OCI-LY7 (cell line): ENCODE data around the gene EXOC4. TPM values are rescaled to one million over a fixed set of nuclear protein-coding genes. Genes with fewer than 3 reads are reported as not detected.

Experiments
- BruUV-seq: library from RNA; stranded (reverse); fragments of 400-500 nt; replicated peaks from 2 replicates; lab custom pipeline; 2021; lab: Mats Ljungman, UMichigan
- CTCF ChIA-PET: fragments of 300-600 bp; sonication (Branson Sonifier 250); formaldehyde crosslinking; loops from one replicate; lab custom pipeline; 2022; ENCODE audit warnings: antibody characterized with exemption; ENCODE audit not compliant: unreplicated experiment; lab: Charles Lee
- POLR2A ChIA-PET: fragments of 300-600 bp; sonication (Branson Sonifier 250); formaldehyde crosslinking; loops from one replicate; lab custom pipeline; 2022; ENCODE audit warnings: antibody characterized with exemption; lab: Charles Lee
- DNase-seq: peaks from one replicate; pipeline ENCODE4 v3.0.0-alpha.2; 2015; ENCODE audit warnings: low spot score
- H2AFZ ChIP-seq: fragments of 200-600 bp; sonication (generic), shearing (Covaris generic); 2 replicates; pipeline ENCODE4 v1.6.1; 2014; ENCODE audit warnings: mild to moderate bottlenecking, antibody characterized with exemption, low read length, moderate library complexity
- H3K27ac ChIP-seq: fragments of 200-600 bp; sonication (generic); 2 replicates; pipeline ENCODE4 v1.5.1; 2014; ENCODE audit warnings: mixed run types, low read depth, mild to moderate bottlenecking, moderate library complexity, low read length, inconsistent platforms; ENCODE audit not compliant: poor library complexity, severe bottlenecking
- H3K36me3 ChIP-seq: fragments of 200-600 bp; sonication (generic); 2 replicates; pipeline ENCODE4 v1.6.1; 2014; ENCODE audit warnings: mild to moderate bottlenecking, antibody characterized with exemption, low read length, moderate library complexity, mixed read lengths; ENCODE audit not compliant: insufficient read depth
- H3K4me1 ChIP-seq: fragments of 200-600 bp; sonication (generic); 2 replicates; pipeline ENCODE4 v1.5.1; 2014; ENCODE audit warnings: mild to moderate bottlenecking, low read length; ENCODE audit not compliant: insufficient read depth, poor library complexity, severe bottlenecking
- H3K4me2 ChIP-seq: fragments of 200-600 bp; sonication (generic); 2 replicates; pipeline ENCODE4 v1.6.1; 2014; ENCODE audit warnings: mild to moderate bottlenecking, low read length
- H3K4me3 ChIP-seq: fragments of 200-600 bp; sonication (generic); 2 replicates; pipeline ENCODE4 v1.5.1; 2014; ENCODE audit warnings: mild to moderate bottlenecking, low read depth, low read length; ENCODE audit not compliant: poor library complexity, severe bottlenecking
- H3K79me2 ChIP-seq: fragments of 200-600 bp; sonication (generic); 2 replicates; pipeline ENCODE4 v1.6.1; 2016; ENCODE audit warnings: low read depth, mild to moderate bottlenecking, low read length, moderate library complexity, mixed read lengths; ENCODE audit not compliant: insufficient read depth
- H3K9me2 ChIP-seq: fragments of 200-600 bp; sonication (generic); 2 replicates; pipeline ENCODE4 v1.6.1; 2016; ENCODE audit warnings: mild to moderate bottlenecking, low read length, mixed read lengths; ENCODE audit not compliant: insufficient read depth
- H3K9me3 ChIP-seq: fragments of 200-600 bp; sonication (generic); 2 replicates; pipeline ENCODE4 v1.6.1; 2014; ENCODE audit warnings: mild to moderate bottlenecking, mixed run types, low read length, mixed read lengths
- H4K20me1 ChIP-seq: fragments of 200-600 bp; sonication (generic); 2 replicates; pipeline ENCODE4 v1.6.1; 2014; ENCODE audit warnings: mild to moderate bottlenecking, antibody characterized with exemption, low read length, moderate library complexity, mixed read lengths; ENCODE audit not compliant: insufficient read depth
- EZH2phosphoT487 ChIP-seq: fragments of 200-600 bp; sonication (generic); IDR thresholded peaks from 2 replicates; pipeline ENCODE4 v1.6.1; 2018; ENCODE audit warnings: low read depth, borderline replicate concordance, mild to moderate bottlenecking, mixed run types, antibody characterized with exemption, low read length, moderate library complexity, mixed read lengths
- intact Hi-C: fragments of 100-400 bp; cut with micrococcal nuclease; formaldehyde crosslinking; loops from one replicate; pipeline ENCODE4 v1.10.0; 2022; ENCODE audit not compliant: unreplicated experiment
- total RNA-seq, 2 experiments: library from RNA; depleted of rRNA in 1 of 2; stranded (reverse); fragments of >200 nt in 1 of 2; shearing (Covaris generic) in 1 of 2; gene quantifications; 2 replicates each; pipeline ENCODE4 v1.2.3, GENCODE V29; 2014 to 2022
- TF ChIP-seq, protein P1 (sequence below): fragments of 200-600 bp; sonication (generic); conservative IDR thresholded peaks from 2 replicates; pipeline ENCODE4 v1.5.1; 2014; ENCODE audit warnings: mild to moderate bottlenecking, antibody characterized with exemption, low read length, moderate library complexity, mixed read lengths

The EXOC4 gene
- total RNA-seq, 2 experiments from 2014 or later: 75.1 to 93.2 TPM

DNA sequence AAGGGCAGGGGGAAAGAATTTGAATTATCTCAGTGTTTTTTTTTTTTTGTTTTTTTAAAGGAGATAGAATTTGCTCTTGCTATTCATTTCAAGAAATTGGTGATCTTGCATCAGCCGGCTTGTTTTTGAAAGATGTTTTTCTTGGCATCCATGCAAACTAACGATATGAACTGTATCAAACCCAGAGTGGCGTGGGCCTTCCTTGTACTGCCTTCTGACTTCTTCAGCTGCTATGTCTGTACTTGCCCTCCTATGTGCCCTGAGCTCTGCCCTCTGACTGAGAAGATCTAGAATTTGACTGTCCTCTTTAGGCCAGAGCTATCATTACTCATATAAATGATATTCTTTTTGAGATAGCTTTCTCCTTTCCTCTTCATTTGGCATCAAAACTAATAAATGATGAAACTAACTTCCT, 183.1 kb downstream of the EXOC4 start:
- no peak overlapping the region for H3K4me2 ChIP-seq
- no peak for TF ChIP-seq EZH2phosphoT487
- TF ChIP-seq, protein P1, sequence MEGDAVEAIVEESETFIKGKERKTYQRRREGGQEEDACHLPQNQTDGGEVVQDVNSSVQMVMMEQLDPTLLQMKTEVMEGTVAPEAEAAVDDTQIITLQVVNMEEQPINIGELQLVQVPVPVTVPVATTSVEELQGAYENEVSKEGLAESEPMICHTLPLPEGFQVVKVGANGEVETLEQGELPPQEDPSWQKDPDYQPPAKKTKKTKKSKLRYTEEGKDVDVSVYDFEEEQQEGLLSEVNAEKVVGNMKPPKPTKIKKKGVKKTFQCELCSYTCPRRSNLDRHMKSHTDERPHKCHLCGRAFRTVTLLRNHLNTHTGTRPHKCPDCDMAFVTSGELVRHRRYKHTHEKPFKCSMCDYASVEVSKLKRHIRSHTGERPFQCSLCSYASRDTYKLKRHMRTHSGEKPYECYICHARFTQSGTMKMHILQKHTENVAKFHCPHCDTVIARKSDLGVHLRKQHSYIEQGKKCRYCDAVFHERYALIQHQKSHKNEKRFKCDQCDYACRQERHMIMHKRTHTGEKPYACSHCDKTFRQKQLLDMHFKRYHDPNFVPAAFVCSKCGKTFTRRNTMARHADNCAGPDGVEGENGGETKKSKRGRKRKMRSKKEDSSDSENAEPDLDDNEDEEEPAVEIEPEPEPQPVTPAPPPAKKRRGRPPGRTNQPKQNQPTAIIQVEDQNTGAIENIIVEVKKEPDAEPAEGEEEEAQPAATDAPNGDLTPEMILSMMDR: no peak

DNA sequence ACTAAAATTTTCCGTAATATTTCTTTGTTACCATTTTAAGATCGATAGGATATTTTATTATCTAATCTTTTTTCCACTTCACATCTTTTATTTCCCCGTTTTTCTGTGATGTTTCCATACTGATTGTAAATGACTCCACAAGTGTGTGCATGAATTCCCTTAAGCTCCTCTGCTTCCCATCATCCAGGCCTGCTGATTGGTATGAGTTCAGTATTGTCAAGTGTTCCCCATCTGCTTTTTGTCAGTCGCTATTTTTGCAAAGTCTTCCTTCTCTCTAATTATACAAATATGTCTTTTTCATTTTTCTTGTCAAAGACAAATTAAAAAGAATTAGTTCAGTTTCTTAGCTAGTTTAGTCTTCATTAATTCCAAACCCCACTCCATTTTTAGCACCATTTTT, 184.7 kb downstream of the EXOC4 start:
- POLR2A ChIA-PET: interaction anchor here (0.9 to 1.2 kb wide), 3 partner anchors 21 to 24 kb away, joined by 3 read pairs; no protein-coding TSS in a partner anchor
- CTCF ChIA-PET: no interaction called here
- no peak for DNase-seq
- no peak overlapping the region for H3K27ac ChIP-seq
- no peaks in the 10 kb centered on the region for H3K9me3 ChIP-seq
- H2AFZ ChIP-seq: no peak overlapping the region
- H3K4me3 ChIP-seq: no peak overlapping the region
- H3K4me2 ChIP-seq: no peak overlapping the region
- BruUV-seq: no TSS peak
- no peaks in the 10 kb centered on the region for H3K4me1 ChIP-seq
- intact Hi-C loops: no loop called here
- no peaks in the 10 kb centered on the region for H3K79me2 ChIP-seq
- no peaks in the 10 kb centered on the region for H3K9me2 ChIP-seq
- H3K36me3 ChIP-seq: no peaks in the 10 kb centered on the region
- TF ChIP-seq, protein P1: no peak
- TF ChIP-seq EZH2phosphoT487: no peak
- no peaks in the 10 kb centered on the region; the same call in 1 of the 2 replicates for H4K20me1 ChIP-seq

More for the DNA sequence above, 183.1 kb downstream of the EXOC4 start:
- DNase-seq: no peak
- no peaks in the 10 kb centered on the region for H3K4me1 ChIP-seq
- H4K20me1 ChIP-seq: no peaks in the 10 kb centered on the region; the same call in 1 of the 2 replicates
- no TSS peak for BruUV-seq
- intact Hi-C loops: no loop called here
- H3K27ac ChIP-seq: no peak overlapping the region
- H3K9me2 ChIP-seq: no peaks in the 10 kb centered on the region
- CTCF ChIA-PET: no interaction called here
- H2AFZ ChIP-seq: no peak overlapping the region
- POLR2A ChIA-PET: interaction anchor here (0.6 to 1.1 kb wide), 3 partner anchors 14 to 578 kb away, joined by 3 to 6 read pairs (median 3); no protein-coding TSS in a partner anchor
- H3K4me3 ChIP-seq: no peak overlapping the region
- H3K36me3 ChIP-seq: no peaks in the 10 kb centered on the region
- H3K79me2 ChIP-seq: no peaks in the 10 kb centered on the region
- no peaks in the 10 kb centered on the region for H3K9me3 ChIP-seq

DNA sequence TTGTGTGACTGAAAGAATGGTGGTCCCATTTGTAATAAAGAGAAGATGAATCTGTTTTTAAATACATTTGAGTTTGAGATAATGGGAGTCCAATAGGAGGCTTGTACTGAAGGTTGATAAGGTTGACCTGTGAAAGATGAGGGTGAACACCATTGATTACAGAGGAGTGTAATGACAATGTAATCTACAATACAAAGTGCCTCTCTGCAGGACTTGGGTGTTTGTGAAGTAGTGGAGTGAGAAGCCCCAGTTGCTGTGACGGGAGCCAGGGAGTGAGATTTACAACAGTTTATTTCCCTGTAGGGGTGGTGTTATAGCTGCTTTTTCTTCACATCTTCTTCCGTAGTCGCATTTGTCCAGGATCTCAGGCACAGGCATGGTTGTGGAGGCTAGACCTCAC, 189.9 kb downstream of the EXOC4 start:
- Histone ChIP-seq H3K9me3 (no peaks in the 10 kb centered on the region), H3K4me2 (no peak overlapping the region), H3K4me3 (no peak overlapping the region), H4K20me1 (no peaks in the 10 kb centered on the region), H3K4me1 (no peaks in the 10 kb centered on the region), H3K27ac (no peak overlapping the region), H3K79me2 (no peaks in the 10 kb centered on the region), H2AFZ (no peak overlapping the region), H3K36me3 (no peaks in the 10 kb centered on the region), H3K9me2 (no peaks in the 10 kb centered on the region)
- ChIA-PET POLR2A (no interaction called here), CTCF (no interaction called here)
- TF ChIP-seq, protein P1: no peak
- no peak for TF ChIP-seq EZH2phosphoT487
- no peak for DNase-seq
- no TSS peak for BruUV-seq
- intact Hi-C loops: no loop called here
